AG09309 (cell line): ENCODE results near the gene TMC6.

ENCODE experiments used
- DNase-seq: peaks from one replicate; pipeline ENCODE4 v3.0.0-alpha.2; 2010; ENCODE audit warnings: low read depth
- H3K4me3 ChIP-seq: 2 replicates; pipeline ENCODE4 v1.5.1; 2011; ENCODE audit warnings: mild to moderate bottlenecking, low read depth, low read length, moderate library complexity; ENCODE audit not compliant: control insufficient read depth
- TF ChIP-seq, protein P1 (sequence below): IDR thresholded peaks from 2 replicates; pipeline ENCODE4 v1.5.1; 2011; ENCODE audit warnings: mild to moderate bottlenecking, low read depth, low read length, inconsistent platforms; ENCODE audit not compliant: insufficient read depth, control insufficient read depth; ENCODE audit errors: missing control alignments

The TMC6 gene

DNA sequence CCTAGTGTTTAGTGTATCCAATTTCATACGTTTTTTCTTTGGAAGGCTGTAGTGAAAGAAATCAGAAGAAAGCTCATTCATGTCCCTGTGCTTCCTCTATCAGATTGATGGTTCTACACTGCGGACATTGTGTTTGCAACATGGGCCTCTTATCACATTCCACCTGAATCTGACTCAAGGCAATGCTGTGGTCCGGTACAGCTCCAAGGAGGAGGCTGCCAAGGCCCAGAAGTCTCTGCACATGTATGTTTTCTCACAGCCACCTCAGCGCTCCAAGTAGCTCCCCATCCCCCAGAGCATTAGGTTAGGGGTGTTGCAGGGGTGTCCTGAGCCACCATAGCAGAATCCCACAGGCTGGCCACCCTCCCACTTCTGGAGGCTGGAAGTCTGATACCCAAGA lies 25.2 kb downstream of the TMC6 start:
- H3K4me3 ChIP-seq = no peak overlapping the region
- TF ChIP-seq, protein P1, sequence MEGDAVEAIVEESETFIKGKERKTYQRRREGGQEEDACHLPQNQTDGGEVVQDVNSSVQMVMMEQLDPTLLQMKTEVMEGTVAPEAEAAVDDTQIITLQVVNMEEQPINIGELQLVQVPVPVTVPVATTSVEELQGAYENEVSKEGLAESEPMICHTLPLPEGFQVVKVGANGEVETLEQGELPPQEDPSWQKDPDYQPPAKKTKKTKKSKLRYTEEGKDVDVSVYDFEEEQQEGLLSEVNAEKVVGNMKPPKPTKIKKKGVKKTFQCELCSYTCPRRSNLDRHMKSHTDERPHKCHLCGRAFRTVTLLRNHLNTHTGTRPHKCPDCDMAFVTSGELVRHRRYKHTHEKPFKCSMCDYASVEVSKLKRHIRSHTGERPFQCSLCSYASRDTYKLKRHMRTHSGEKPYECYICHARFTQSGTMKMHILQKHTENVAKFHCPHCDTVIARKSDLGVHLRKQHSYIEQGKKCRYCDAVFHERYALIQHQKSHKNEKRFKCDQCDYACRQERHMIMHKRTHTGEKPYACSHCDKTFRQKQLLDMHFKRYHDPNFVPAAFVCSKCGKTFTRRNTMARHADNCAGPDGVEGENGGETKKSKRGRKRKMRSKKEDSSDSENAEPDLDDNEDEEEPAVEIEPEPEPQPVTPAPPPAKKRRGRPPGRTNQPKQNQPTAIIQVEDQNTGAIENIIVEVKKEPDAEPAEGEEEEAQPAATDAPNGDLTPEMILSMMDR = no peak
- no peak for DNase-seq

DNA sequence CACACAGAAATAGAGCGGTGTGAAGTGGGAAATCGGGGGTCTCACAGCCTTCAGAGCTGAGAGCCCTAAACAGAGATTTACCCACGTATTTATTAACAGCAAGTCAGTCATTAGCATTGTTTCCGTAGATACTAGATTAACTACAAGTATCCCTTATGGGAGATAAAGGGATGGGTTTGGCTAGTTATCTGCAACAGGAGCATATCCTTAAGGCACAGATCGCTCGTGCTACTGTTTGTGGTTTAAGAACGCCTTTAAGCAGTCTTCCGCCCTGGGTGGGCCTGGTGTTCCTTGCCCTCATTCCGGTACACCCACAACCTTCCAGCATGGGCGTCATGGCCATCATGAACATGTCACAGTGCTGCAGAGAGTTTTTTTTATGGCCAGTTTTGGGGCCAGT lies 27.0 kb downstream of the TMC6 start:
- no peak for DNase-seq
- TF ChIP-seq, protein P1 = no peak
- no peak overlapping the region for H3K4me3 ChIP-seq

GRCh38 chr17:78101112-78101511 lies 27.4 kb downstream of the TMC6 start:
- DNase-seq = no peak
- TF ChIP-seq, protein P1 = no peak

GRCh38 chr17:78096093-78096492 lies 32.5 kb downstream of the TMC6 start:
- DNase-seq = no peak
- H3K4me3 ChIP-seq = no peak overlapping the region
- TF ChIP-seq, protein P1 = no peak

More at GRCh38 chr17:78101112-78101511, 27.4 kb downstream of the TMC6 start:
- no peak overlapping the region for H3K4me3 ChIP-seq

DNA sequence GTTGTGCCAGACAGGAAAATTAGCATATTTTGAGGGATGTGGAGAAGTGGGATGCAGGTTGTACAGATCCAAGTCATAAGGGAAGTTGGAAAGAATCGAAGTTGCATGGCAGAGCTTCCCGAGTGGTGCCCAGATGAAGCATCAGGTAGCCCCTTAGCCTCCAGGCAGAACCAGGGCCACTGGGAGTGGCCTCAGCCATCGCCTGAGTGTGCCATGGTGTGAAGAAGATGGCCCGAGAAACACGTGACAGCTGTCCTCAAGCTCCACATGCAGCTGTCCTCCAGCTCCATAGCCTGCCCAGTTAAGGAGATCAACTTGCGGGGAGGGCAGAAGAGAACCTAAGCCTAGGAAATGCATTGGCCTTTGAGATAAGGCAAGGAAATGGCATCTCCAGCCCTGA lies 33.5 kb downstream of the TMC6 start:
- no peak overlapping the region for H3K4me3 ChIP-seq
- TF ChIP-seq, protein P1 = no peak
- no peak for DNase-seq

DNA sequence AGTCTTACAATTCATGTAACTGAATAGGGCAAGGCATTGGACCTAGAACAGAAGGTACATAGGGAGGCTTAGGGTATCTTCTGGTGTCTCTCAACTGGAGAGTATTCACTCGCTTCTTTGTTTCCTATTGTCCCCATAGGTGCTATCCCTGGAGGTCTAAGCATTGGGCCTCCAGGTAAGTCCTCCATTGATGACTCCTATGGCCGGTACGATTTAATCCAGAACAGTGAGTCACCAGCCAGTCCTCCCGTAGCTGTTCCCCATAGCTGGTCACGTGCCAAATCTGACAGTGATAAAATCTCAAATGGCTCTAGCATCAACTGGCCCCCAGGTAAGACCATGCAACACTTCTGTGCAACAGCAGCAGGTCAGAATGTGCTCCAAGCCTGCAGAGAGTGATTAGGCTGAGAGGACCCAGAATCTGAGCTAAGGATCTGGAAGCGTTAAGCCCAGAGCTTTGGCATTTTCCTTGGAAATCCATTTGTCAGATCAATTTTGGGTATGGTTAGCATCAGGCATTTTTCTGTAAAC lies 35.7 kb downstream of the TMC6 start:
- no peak overlapping the region for H3K4me3 ChIP-seq
- TF ChIP-seq, protein P1 = no peak
- no peak for DNase-seq
